Suprapubic skin (tissue), 4 donors: ENCODE results near the gene TIAM1.

Experiments
- EP300 ChIP-seq: sonication (generic); formaldehyde crosslinking; IDR thresholded peaks from one replicate; pipeline ENCODE4 v1.6.1; 2017; ENCODE audit warnings: antibody characterized with exemption
- POLR2A ChIP-seq, 2 donors: fragments of 450-650 bp; IDR thresholded peaks; one replicate each; pipeline ENCODE4 v1.6.1; 2017; ENCODE audit warnings: antibody characterized with exemption in 2 of 2, mild to moderate bottlenecking in 2 of 2, moderate library complexity in 2 of 2
- POLR2AphosphoS5 ChIP-seq, 3 donors: sonication (generic); formaldehyde crosslinking; IDR thresholded peaks; one replicate each; pipeline ENCODE4 v1.6.1; 2017; ENCODE audit warnings: antibody characterized with exemption in 3 of 3
- TF ChIP-seq, protein P1 (sequence below), 2 donors: fragments of 200-600 bp in 1 of 2; fragments of 450-650 bp in 1 of 2; sonication (generic) in 1 of 2; IDR thresholded peaks; one replicate each; pipeline ENCODE4 v1.5.1; 2016 to 2019; ENCODE audit warnings: antibody characterized with exemption in 2 of 2, mild to moderate bottlenecking in 1 of 2, moderate library complexity in 1 of 2

DNA sequence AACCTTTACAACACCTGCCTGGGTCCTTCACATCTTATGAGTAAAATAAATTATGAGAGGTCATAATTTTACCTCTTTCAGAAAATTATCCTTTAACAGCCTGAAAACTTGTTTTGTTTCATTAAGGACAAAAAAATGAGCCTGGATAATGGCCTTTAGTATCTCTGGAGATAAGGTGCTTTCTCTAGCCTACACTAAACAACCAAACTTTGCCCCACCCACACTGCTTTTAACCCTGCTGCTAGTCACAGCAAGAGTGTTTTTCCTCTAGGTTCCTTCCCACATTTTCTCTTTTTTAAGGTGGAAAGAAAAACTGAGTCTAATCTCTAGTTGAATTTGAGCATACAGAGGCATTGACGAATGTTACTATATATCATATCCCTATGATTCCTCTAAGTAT, 204.0 kb downstream of the TIAM1 start:
- TF ChIP-seq POLR2A (IDR thresholded peaks at IDR 0.05) (no peak), POLR2AphosphoS5 (IDR thresholded peaks at IDR 0.05) (no peak), EP300 (no peak)
- TF ChIP-seq, protein P1, sequence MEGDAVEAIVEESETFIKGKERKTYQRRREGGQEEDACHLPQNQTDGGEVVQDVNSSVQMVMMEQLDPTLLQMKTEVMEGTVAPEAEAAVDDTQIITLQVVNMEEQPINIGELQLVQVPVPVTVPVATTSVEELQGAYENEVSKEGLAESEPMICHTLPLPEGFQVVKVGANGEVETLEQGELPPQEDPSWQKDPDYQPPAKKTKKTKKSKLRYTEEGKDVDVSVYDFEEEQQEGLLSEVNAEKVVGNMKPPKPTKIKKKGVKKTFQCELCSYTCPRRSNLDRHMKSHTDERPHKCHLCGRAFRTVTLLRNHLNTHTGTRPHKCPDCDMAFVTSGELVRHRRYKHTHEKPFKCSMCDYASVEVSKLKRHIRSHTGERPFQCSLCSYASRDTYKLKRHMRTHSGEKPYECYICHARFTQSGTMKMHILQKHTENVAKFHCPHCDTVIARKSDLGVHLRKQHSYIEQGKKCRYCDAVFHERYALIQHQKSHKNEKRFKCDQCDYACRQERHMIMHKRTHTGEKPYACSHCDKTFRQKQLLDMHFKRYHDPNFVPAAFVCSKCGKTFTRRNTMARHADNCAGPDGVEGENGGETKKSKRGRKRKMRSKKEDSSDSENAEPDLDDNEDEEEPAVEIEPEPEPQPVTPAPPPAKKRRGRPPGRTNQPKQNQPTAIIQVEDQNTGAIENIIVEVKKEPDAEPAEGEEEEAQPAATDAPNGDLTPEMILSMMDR (IDR thresholded peaks at IDR 0.05): no peak
